OCI-LY1 (cell line): ENCODE results near the gene HDHD2.

Experiments
- EZH2 ChIP-seq: fragments of 200-600 bp; sonication (generic), shearing (Covaris generic); IDR thresholded peaks from 2 replicates; pipeline ENCODE4 v1.8.0; 2017; ENCODE audit warnings: borderline replicate concordance, mixed run types, mild to moderate bottlenecking, antibody characterized with exemption, low read length, moderate library complexity, mixed read lengths
- TF ChIP-seq, protein P1 (sequence below): fragments of 200-600 bp; sonication (generic), shearing (Covaris generic); IDR thresholded peaks from 2 replicates; pipeline ENCODE4 v1.5.1; 2017; ENCODE audit warnings: mild to moderate bottlenecking, antibody characterized with exemption, low read length, moderate library complexity, mixed read lengths

GRCh38 chr18:47168913-47169312 lies 18.6 kb upstream of the HDHD2 start:
- TF ChIP-seq, protein P1, sequence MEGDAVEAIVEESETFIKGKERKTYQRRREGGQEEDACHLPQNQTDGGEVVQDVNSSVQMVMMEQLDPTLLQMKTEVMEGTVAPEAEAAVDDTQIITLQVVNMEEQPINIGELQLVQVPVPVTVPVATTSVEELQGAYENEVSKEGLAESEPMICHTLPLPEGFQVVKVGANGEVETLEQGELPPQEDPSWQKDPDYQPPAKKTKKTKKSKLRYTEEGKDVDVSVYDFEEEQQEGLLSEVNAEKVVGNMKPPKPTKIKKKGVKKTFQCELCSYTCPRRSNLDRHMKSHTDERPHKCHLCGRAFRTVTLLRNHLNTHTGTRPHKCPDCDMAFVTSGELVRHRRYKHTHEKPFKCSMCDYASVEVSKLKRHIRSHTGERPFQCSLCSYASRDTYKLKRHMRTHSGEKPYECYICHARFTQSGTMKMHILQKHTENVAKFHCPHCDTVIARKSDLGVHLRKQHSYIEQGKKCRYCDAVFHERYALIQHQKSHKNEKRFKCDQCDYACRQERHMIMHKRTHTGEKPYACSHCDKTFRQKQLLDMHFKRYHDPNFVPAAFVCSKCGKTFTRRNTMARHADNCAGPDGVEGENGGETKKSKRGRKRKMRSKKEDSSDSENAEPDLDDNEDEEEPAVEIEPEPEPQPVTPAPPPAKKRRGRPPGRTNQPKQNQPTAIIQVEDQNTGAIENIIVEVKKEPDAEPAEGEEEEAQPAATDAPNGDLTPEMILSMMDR, result no peak
- no peak for TF ChIP-seq EZH2
